ENCODE measurements around the gene MED28.

The MED28 gene

GRCh38 chr4:17681281-17682221, 67.1 kb downstream of the MED28 start:
- Histone ChIP-seq H3K27me3 (replicated peaks; ENCODE audit: insufficient read depth, low read length) (no peaks in the 10 kb centered on the region), H3K9me2 (replicated peaks; ENCODE audit: insufficient read depth, low read length) (no peaks in the 10 kb centered on the region), H3F3A (ENCODE audit: insufficient read depth, low read length) (no peaks in the 10 kb centered on the region), H4K20me1 (ENCODE audit: insufficient read depth, low read length) (no peaks in the 10 kb centered on the region), H3K9ac (ENCODE audit: low read length) (no peak overlapping the region), H3K27ac (ENCODE audit: low read length) (no peak overlapping the region), H3K79me2 (ENCODE audit: low read length) (no peaks in the 10 kb centered on the region), H2AFZ (ENCODE audit: low read length) (no peak overlapping the region), H3K4me3 (ENCODE audit: low read length) (no peak overlapping the region), H3K4me1 (ENCODE audit: low read length) (no peaks in the 10 kb centered on the region), H3K36me3 (replicated peaks; ENCODE audit: insufficient read depth, low read length) (no peaks in the 10 kb centered on the region), H3K4me2 (ENCODE audit: low read depth, low read length) (no peak overlapping the region), H3K9me3 (replicated peaks; ENCODE audit: insufficient read depth, low read length) (no peaks in the 10 kb centered on the region)
- no peak for DNase-seq
- TF ChIP-seq CTCF (IDR thresholded peaks at IDR 0.05; ENCODE audit: low read length) = no peak
- no peak for TF ChIP-seq EZH2 (optimal IDR thresholded peaks at IDR 0.05; ENCODE audit: low read depth, low read length)
- TF ChIP-seq EZH2phosphoT487 (IDR thresholded peaks at IDR 0.05; ENCODE audit: low read length) = no peak

- Histone ChIP-seq H3K9ac (ENCODE audit: low read length) (no peak overlapping the region), H3K36me3 (replicated peaks; ENCODE audit: insufficient read depth, low read length) (no peaks in the 10 kb centered on the region), H3K9me3 (replicated peaks; ENCODE audit: insufficient read depth, low read length) (no peaks in the 10 kb centered on the region), H3K79me2 (ENCODE audit: low read length) (no peaks in the 10 kb centered on the region), H3K4me1 (ENCODE audit: low read length) (no peaks in the 10 kb centered on the region), H3K9me2 (replicated peaks; ENCODE audit: insufficient read depth, low read length) (no peaks in the 10 kb centered on the region), H3F3A (ENCODE audit: insufficient read depth, low read length) (no peaks in the 10 kb centered on the region), H2AFZ (ENCODE audit: low read length) (no peak overlapping the region), H3K4me3 (ENCODE audit: low read length) (no peak overlapping the region), H3K27me3 (replicated peaks; ENCODE audit: insufficient read depth, low read length) (no peaks in the 10 kb centered on the region), H3K4me2 (ENCODE audit: low read depth, low read length) (no peak overlapping the region), H4K20me1 (ENCODE audit: insufficient read depth, low read length) (no peaks in the 10 kb centered on the region), H3K27ac (ENCODE audit: low read length) (no peak overlapping the region)
- no peak for DNase-seq
- TF ChIP-seq CTCF (IDR thresholded peaks at IDR 0.05; ENCODE audit: low read length) (no peak), EZH2phosphoT487 (IDR thresholded peaks at IDR 0.05; ENCODE audit: low read length) (no peak), EZH2 (optimal IDR thresholded peaks at IDR 0.05; ENCODE audit: low read depth, low read length) (no peak)
Observed at GRCh38 chr4:17682222-17682566, 67.8 kb downstream of the MED28 start.

All from MM.1S (cell line).